ENCODE results near the gene DENND1A. TPM values are rescaled to one million over a fixed set of nuclear protein-coding genes. Genes with fewer than 3 reads are reported as not detected.

Gene DENND1A
- total and polyA plus RNA-seq, 2 of the 13 experiments (the other 11 are each of a cell fraction or from before 2014, with no cell fraction given), result 14.8 to 30.1 TPM

- DNase-seq (ENCODE audit: low spot score), result no peak
- intact Hi-C loops (cut with micrococcal nuclease; ENCODE audit: unreplicated experiment), result no loop called here
- Histone ChIP-seq H3K4me2 (ENCODE audit: low read depth, low read length) (no peak overlapping the region), H3K9me3 (ENCODE audit: low read length) (no peaks in the 10 kb centered on the region), H3K79me2 (ENCODE audit: insufficient read depth, low read length) (no peaks in the 10 kb centered on the region), H3K4me1 (ENCODE audit: insufficient read depth, low read length) (no peaks in the 10 kb centered on the region), H3K27me3 (ENCODE audit: control insufficient read depth in 1 of 2, insufficient read depth in 2 of 2, low read length in 2 of 2) (no peaks in the 10 kb centered on the region), H3K27ac (ENCODE audit: extremely low read length, insufficient read depth, low read length) (no peak overlapping the region), H3K36me3 (replicated peaks in 1 of 2; ENCODE audit: control insufficient read depth in 1 of 2, insufficient read depth in 2 of 2, low read length in 2 of 2) (no peaks in the 10 kb centered on the region; a peak in 2 of 5 replicates), H3K4me3 (replicated peaks in 1 of 3; ENCODE audit: insufficient read depth in 1 of 3, low read depth in 2 of 3, low read length in 3 of 3) (no peak overlapping the region), H4K20me1 (ENCODE audit: insufficient read depth, low read length) (no peaks in the 10 kb centered on the region; the same call in 1 of the 2 replicates), H2AFZ (ENCODE audit: low read length) (no peak overlapping the region), H3K9ac (ENCODE audit: insufficient read depth, low read depth, low read length) (no peak overlapping the region)
- no peak for ATAC-seq
- WGBS (ENCODE audit: low lambda C conversion rate), result 87% methylated on average over 7 of the region's 7 CpGs
- CTCF ChIA-PET (ENCODE audit: low intra/inter-chr PET ratio, low total read pairs), result no interaction called here
- POLR2A ChIA-PET, result no interaction called here
- FAIRE-seq, result no peak
- in situ Hi-C loops (cut with HindIII; ENCODE audit: extremely low pct_ligation_motif_present, low pct_unique_long_range_greater_than_20kb), result no loop called here
- no TSS peak for BruUV-seq (replicated peaks)
- no peak for TF ChIP-seq MED8 (CRISPR knock-in tag; IDR thresholded peaks at IDR 0.05; ENCODE audit: insufficient replicate concordance)
- no peak for TF ChIP-seq DPF2 (CRISPR knock-in tag; IDR thresholded peaks at IDR 0.05; ENCODE audit: borderline replicate concordance, low read depth)
- no peak for TF ChIP-seq MEIS1 (CRISPR knock-in tag; IDR thresholded peaks at IDR 0.05; ENCODE audit: borderline replicate concordance)
- no peak for TF ChIP-seq DNMT3B (CRISPR knock-in tag; conservative IDR thresholded peaks at IDR 0.05)
- no peak for TF ChIP-seq ZBTB21 (CRISPR knock-in tag; IDR thresholded peaks at IDR 0.05)
- TF ChIP-seq ZC3H13 (CRISPR knock-in tag; IDR thresholded peaks at IDR 0.05), result no peak
- TF ChIP-seq FOXA1 (IDR thresholded peaks at IDR 0.05), result no peak
- no peak for TF ChIP-seq FOXA1 (CRISPR knock-in tag; IDR thresholded peaks at IDR 0.05)
- TF ChIP-seq PCBP2 (optimal IDR thresholded peaks at IDR 0.05; ENCODE audit: low read depth, low read length, poor library complexity, severe bottlenecking), result no peak
- TF ChIP-seq TFDP1 (CRISPR knock-in tag; IDR thresholded peaks at IDR 0.05; ENCODE audit: borderline replicate concordance), result no peak
- no peak for TF ChIP-seq TBX2 (CRISPR knock-in tag; IDR thresholded peaks at IDR 0.05; ENCODE audit: borderline replicate concordance)
- TF ChIP-seq SIN3A (IDR thresholded peaks at IDR 0.05; ENCODE audit: borderline replicate concordance, low read depth, low read length), result no peak
- TF ChIP-seq ZNF747 (CRISPR knock-in tag; IDR thresholded peaks at IDR 0.05; ENCODE audit: borderline replicate concordance), result no peak
- TF ChIP-seq NCOA1 (CRISPR knock-in tag; IDR thresholded peaks at IDR 0.05), result no peak
- no peak for TF ChIP-seq ARNTL (CRISPR knock-in tag; IDR thresholded peaks at IDR 0.05)
- TF ChIP-seq POLR2A (IDR thresholded peaks at IDR 0.05; ENCODE audit: insufficient read depth in 1 of 2, low read depth in 2 of 2, low read length in 2 of 2), result no peak
Measured at GRCh38 chr9:123776708-123777537, 153.0 kb downstream of the DENND1A start.
